GM23248 (cell line): ENCODE results near the gene CYP2R1.

Experiments used
- EZH2 ChIP-seq: fragments of 200-600 bp; sonication (generic); IDR thresholded peaks from 2 replicates; pipeline ENCODE4 v1.6.1; 2018; ENCODE audit warnings: antibody characterized with exemption, mild to moderate bottlenecking; ENCODE audit not compliant: insufficient read depth, poor library complexity, severe bottlenecking
- EZH2phosphoT487 ChIP-seq: fragments of 200-600 bp; sonication (generic); IDR thresholded peaks from 2 replicates; pipeline ENCODE4 v1.6.1; 2018; ENCODE audit warnings: antibody characterized with exemption, moderate library complexity, mild to moderate bottlenecking, low read depth; ENCODE audit not compliant: insufficient read depth

- TF ChIP-seq EZH2phosphoT487 (no peak), EZH2 (no peak)
These were observed 15.6 kb upstream of the CYP2R1 start for GRCh38 chr11:14907411-14908213.
